ENCODE measurements around the gene SCYL1.

The SCYL1 gene

DNA sequence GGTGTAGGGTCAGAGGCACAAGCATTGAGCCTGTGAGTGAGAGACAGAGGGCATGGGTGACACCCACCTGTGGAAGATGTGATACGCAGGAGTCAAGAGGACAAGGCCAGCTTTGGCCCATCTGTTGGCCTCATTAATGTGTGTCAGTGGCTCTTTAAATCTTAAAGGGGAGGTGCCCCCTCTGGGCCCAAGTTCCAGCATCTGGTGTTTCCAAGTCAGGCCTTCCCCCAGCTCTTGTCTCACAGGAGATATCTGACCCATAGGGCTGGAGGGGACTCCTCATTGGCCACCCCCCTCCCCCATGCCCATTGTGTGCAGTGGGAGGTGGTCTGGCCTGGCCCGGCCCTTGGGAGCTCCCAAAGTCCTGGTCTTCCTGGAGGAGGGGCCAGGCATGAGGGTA is 61.8 kb downstream of the SCYL1 start:
- Histone ChIP-seq H3K4me1 (ENCODE audit: low read depth, poor library complexity, severe bottlenecking) (peaks cover 72% of the 10 kb centered on the region), H3K4me2 (peak overlapping the region; percentile 95), H4K20me1 (ENCODE audit: insufficient read depth) (no peaks in the 10 kb centered on the region), H3K4me3 (IDR thresholded peaks at IDR 0.05; ENCODE audit: insufficient read depth, low read depth, low read length) (no peak overlapping the region), H3K36me3 (ENCODE audit: insufficient read depth) (no peaks in the 10 kb centered on the region; the same call in 1 of the 2 replicates), H3K27ac (peak overlapping the region; percentile 93), H3K79me2 (ENCODE audit: insufficient read depth, low read depth) (no peaks in the 10 kb centered on the region; the same call in 1 of the 2 replicates), H2AFZ (ENCODE audit: low read depth) (no peak overlapping the region), H3K27me3 (ENCODE audit: insufficient read depth, low read depth) (no peaks in the 10 kb centered on the region), H3K9ac (peak overlapping the region; percentile 15; the same call in 1 of the 2 replicates)
- TF ChIP-seq CTCF (conservative IDR thresholded peaks at IDR 0.05; ENCODE audit: low read depth, low read length), result no peak
